Posterior cingulate gyrus (tissue), 11 donors: ENCODE results near the gene TMEM245.
A peak's percentile ranks its signal among the peaks of the same experiment; 100 is the strongest.

ENCODE experiments used
- DNase-seq, 10 donors: peaks; one replicate each; pipeline versions ENCODE4 v3.0.0 to v3.0.0-alpha.2; 2020 to 2021; ENCODE audit warnings: mixed read lengths in 3 of 10
- intact Hi-C: fragments of 100-400 bp; cut with DNase I; formaldehyde crosslinking; loops from one replicate; pipeline ENCODE4 v1.15.1; 2023

Gene TMEM245

DNA sequence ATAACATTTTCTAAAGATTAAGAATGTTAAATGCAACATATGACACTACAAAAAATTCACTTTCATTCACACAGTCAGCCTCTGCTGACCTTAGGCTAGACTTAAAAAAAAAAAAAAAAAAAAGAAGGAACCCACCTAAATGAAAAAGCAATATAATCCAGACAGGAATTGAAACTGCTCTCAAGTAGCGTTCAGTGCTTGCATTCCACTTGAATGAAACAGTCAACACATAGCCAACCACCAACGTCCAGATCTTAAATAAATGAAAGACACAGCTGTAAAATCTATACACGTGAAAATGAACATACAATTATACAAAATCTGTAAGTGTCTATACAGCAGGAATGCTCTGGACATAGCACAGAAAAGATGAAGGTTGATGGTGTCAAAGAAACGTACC is 11.4 kb downstream of the TMEM245 start:
- intact Hi-C loops = no loop called here
- DNase-seq = no peak

DNA sequence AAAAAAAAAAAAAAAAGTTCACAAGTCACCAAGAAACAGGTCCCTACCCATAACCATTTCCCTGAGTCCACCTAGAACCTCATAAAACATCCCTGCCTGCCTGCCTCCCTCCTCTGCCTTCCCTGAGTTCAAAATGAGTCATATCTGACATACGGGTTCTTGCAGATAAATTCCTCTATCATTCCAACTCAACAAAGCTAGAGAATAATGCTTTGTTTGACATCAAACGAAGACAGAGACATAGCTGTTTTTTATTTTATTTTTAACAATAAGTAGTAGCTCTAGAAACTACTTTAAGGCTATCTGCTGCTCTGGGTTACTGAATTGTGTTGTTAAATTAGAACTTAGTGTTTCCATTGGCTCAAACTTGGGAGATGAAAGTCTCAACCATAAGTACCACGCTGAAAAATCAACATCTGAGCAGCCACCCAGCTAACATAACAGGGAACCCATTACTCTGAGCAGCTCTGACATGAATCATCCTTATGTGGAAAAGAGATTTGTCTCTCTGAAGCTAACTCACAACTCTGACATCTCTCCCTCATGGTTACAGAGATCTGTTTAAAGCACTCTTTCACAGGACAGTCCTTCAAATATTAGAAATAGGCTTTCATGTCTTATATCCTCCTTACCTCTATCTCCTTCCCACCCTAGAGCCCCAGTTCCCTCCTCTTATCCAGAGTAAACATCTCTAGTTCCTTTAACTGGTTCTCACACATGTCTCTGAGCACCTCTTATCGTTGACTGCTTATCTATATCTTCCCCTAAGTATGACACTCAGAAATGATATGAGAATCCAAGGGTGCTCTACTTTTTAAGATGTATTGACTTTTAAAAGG is 12.1 kb downstream of the TMEM245 start:
- DNase-seq = no peak

DNA sequence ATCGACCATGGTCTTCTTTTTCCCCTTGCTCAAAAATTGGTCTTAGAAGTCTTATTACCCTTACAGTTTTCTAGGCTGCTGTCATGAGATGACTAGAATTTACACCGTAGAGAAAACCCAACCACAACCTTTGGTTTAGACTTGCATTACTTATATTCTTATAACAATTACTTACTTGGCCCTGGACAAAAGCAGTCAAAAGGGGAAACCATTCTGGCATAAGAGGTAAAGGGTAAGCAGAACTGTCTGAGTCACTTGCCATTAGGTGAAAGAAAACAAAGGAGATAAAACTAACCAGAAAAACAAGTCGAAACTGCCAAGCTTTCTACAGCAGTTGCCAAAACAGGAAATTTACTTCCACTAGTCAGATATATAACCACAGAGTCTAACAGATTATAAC is 17.9 kb downstream of the TMEM245 start:
- DNase-seq = no peak
- intact Hi-C loops = no loop called here

More for the DNA sequence above, 12.1 kb downstream of the TMEM245 start:
- intact Hi-C loops = no loop called here

DNA sequence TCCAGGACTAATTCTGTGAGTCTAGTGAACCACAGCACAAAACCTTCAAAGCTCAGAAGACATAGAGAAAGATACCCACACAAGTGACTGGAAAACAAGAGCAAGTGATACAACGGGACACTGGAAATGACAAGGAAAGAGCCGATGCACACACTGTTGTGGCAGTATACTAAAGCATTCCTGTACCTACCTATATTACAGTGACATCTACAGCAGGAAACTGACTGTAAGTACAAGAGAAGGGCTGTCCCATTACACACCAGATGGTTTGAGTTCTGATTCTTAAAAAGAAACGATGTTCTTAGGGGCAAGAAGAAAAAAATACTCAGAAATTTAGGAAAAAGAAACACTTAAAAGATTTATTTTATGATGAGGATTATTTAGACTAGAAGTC is 18.5 kb downstream of the TMEM245 start:
- intact Hi-C loops = no loop called here

DNA sequence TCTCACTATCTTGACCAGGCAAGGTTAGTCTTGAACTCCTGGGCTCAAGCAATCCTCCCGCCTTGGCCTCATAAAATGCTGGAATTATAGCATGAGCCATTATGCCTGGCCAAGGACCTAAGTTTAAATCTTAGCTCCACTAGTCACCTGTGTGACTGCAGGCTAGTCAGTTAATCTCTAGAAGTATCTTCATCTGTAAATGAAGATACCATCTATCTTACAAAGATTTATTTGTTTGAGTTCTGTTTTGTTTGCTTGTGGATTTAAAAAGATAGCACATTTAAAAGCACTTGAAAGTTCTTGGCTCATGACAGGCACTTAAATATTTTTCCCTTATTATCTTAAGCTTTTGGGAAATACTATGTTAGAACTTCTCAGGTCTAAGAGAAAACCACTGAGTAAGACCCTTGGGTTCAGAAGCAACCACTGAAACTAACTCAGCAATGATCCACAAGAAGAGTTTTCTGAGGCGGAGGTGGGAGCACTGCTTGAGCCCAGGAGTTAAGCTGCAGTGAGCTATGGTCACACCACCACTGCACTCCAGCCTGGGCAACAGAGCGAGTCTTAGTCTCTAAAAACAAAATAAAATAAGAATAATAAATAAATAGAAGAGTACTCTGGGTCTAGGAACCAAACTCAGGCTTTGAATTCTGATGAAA is 19.1 kb downstream of the TMEM245 start:
- intact Hi-C loops = no loop called here
- DNase-seq = no peak

More for the DNA sequence above, 18.5 kb downstream of the TMEM245 start:
- no peak for DNase-seq

DNA sequence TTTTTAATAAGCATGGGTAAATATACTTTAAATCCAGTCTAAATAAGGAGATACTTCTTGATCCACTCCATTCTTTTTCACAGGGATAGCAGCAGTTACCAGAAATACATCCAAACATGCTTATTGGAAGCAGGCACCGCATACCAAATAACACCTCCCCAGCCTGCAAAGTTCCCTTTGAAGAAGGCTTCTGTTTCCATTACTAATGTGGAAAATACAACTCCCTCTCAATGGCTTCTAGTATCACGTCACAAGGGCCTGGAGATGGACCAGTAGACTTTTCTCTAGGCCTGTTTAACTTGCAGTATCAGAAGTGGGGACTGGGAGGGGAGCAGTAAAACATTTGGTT is 20.8 kb downstream of the TMEM245 start:
- DNase-seq = no peak
- intact Hi-C loops = no loop called here

DNA sequence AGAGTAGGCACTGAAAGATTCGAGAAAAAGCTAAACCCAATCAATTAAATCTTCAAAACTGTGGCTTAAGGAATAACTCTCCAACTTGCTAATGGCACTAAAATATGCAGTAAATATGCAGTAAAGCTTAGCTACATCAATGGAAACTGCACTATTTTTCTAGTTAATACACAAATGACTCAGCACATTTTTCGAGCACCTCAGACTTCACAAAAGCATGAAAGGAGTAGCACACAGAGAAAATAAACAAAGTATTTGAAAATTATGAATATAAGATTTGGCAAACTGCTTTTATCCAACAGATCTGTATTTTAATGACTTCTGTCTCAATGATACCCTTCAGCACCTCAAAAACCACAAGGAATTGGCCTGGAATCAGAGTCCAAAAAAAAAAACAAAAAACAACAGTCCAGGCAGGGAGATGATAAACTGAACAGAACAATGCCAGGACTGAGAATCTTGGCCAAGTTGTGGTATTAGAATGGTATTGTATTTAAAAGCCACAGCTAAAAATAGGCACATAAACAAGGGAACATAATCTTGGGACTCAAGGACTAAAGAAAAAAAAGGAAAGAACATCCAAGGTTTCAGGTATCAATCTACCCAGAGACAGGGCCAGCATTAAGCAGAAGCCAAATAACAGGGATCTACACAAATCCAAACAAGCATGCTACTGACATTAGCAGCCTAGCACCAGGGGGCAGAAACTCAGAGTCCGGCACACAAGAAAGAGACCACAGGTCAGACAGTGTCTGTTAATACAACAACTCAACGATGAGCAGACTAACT is 21.4 kb downstream of the TMEM245 start:
- intact Hi-C loops = no loop called here
- DNase-seq = peak in 3 of 10 donors; percentile 12 to 29 (median 25)

DNA sequence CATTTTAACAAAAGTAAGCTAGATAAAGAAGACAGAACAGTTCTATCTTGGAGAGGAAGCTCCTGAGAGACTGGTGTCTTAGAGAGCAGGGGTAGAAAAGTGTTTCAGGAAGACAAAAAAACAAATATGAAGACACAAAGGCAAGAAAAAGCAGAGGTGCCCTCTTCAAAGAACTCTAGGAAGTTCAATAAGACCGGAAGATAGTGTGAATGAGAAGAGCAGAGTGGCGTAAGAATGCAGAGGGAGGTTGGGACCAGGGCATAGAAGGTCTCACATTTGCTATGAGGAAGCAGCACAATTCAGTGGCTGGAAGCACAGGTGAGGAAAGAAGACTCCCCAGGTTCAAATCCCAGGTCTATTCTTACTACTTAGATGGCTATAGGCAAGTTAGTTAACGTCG is 22.6 kb downstream of the TMEM245 start:
- DNase-seq = no peak
- intact Hi-C loops = no loop called here

DNA sequence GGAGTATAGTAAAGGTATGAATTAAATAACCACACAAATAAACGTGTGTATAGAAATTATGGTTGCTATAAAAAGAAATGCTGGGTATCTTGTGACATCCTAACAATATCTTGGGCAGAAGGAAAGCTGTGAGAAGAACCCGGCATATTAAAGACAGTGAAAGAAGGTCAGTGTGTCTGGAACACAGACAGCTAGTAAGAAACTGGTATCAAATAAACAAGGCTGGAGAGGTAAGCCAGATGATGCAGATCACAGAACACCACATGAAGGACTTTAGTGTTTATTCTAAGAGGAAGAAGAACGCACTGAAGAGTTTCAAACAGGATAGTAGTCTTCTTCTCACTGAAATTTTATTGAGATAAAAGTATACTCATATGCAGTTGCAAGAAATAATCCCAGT is 24.4 kb downstream of the TMEM245 start:
- DNase-seq = no peak
- intact Hi-C loops = no loop called here

DNA sequence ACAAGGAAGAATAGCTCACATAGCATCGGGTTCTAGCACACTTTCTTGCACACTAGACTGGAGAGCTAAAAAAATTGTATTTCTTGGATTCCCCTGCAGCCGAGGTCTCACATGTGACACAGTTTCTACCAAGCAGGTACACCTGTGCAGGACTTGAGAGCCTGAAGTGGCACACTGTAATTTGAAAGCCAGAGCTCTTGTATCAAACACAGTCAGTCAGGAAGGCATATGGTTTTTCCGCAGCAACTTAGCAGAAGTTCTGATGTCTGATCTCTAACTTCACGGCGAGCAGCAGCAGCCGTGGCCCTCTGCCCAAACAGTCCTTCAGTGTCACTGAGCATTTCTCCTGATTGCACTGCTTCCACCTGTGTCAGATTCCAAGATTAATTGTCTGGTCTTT is 25.5 kb downstream of the TMEM245 start:
- intact Hi-C loops = no loop called here

DNA sequence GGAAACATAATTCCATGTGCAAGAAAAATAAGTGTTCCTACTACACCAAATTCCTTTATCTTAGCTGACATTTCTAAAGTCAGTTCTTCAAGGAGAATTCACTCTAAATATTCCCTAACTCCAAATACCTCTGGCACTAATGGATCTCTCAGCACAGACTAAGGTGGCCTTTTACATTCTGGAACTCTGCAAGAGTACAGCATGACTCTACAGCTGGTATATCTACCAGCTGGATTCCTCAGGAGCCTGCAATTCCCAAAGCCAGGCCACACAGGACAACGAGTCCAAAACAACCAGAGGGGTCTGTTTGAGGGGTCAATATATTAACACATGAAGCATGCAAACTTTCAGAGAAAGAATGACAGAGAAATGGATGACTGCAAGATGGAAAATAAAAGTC is 27.2 kb downstream of the TMEM245 start:
- intact Hi-C loops = no loop called here

More for the DNA sequence above, 25.5 kb downstream of the TMEM245 start:
- DNase-seq = no peak

DNA sequence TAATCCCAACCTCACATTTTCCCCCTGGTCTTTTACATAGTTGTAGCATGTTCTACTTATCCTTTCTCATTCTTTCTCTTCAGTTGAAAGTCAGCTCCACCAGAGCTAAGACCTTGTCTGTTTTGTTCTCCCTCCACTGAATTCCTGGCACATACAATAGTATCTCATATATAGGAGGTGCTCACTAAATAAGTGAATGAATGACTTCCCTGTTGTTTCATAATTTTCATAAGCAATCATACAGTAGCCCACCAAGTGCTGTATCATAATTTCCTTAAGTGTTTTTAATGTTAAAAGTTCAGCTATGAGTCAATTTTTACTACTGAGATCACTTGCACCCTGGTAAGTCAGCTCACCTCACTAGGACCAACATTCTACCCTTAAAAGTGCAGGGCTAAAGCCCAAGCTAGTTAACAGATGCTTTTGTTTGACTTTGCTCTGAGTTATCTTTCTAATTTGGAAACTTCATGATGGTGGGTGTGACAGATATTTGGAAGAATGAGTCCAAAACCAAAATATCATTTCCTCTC is 27.6 kb downstream of the TMEM245 start:
- DNase-seq = no peak
- intact Hi-C loops = no loop called here

More for the DNA sequence above, 27.2 kb downstream of the TMEM245 start:
- no peak for DNase-seq

DNA sequence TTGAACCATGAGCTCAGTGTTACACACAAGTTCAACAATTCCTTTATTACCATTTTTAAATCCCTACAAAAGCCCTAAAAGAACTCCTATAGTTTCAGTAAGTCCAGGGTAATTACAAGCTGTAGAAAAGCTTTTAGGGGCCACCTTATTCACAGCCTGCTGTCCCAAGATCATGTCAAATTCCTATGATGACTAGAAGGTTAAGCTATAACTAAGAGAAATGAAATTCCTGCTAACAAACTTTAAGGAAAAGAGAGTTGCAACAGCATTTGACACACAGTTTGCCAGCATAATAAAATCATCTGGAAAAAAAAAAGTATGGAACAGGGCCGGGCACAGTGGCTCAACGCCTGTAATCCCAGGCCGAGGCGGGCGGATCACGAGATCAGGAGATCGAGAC is 31.5 kb downstream of the TMEM245 start:
- no peak for DNase-seq
- intact Hi-C loops = no loop called here

DNA sequence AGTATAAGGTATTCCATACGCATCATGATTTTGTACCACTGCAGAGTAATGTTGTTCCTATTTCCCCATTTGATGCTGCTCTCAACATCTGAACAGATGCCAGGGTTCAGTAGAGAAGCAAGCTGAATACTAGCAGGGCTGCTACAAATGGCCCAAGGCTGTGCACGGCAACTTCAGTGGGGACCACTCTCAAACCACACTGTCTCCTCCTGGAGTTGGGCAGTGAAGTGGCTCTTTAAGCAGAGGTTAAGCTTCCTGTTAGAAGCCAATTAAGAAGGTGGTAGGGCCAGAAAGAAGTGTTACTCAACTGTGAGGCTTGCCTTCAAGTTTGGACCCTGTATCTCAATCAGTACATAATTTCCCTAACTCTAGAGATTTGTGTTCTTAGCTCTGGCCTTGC is 32.0 kb downstream of the TMEM245 start:
- DNase-seq = no peak
- intact Hi-C loops = no loop called here

DNA sequence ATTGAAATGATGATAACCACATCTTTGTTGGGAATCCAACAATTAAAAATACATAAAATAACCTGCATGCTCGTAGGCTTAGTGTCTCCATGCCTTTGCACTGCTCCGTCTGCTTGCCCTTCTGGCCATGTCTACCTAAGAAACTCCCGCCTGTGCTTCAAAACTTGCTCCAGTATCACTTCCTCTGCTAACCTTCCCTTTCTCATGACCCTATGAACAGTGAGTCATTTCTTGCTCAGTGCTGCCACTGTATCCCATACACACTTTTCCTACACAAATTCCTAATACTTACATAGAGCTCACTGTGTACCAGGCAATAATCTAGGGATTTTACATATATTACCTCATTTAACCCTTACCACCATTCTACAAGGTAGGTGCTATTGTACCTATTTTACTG is 33.5 kb downstream of the TMEM245 start:
- intact Hi-C loops = no loop called here
- DNase-seq = no peak

DNA sequence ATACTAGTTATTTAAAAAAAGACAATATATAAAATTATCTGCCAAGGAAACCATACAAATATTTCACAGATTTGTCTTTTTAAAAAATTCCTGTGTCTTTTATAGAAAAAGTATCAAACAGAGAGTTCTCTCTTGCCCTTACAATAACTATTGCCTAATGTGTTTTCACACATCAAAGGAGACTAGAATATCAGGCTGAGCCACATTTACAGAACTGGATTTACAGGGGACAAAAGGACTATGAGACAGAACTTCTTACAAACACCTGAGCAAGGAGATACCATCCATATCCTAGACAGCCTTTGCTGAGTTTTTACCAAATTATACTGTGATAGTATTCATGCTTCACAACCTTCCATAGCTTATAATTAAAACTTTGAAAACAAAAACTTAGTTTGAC is 34.2 kb downstream of the TMEM245 start:
- intact Hi-C loops = no loop called here
- no peak for DNase-seq

DNA sequence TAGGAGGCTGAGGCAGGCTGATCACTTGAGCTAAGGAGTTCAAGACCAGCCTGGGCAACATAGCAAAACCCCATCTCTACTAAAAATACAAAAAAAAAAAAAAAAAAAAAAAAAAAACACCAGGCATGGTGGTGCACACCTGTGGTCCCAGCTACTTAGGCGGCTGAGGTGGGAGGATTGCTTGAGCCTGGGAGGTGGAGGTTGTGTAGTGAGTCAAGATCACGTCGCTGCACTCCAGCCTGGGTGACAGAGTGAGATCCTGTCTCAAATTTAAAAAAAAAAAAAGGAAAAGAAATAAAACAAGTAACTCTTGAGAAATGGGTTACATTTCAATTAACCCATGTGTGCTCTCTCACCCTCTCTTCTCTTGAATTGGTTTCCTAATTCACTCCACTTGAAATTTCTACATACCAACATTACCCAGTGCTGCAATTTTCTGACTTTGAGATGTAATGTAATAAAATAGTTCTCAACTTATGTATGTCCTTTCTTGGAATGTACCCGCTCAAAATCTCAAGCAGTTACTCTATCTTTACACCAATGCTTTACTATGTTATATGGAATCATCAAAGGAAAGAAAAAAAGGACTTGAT is 35.8 kb downstream of the TMEM245 start:
- DNase-seq = no peak

DNA sequence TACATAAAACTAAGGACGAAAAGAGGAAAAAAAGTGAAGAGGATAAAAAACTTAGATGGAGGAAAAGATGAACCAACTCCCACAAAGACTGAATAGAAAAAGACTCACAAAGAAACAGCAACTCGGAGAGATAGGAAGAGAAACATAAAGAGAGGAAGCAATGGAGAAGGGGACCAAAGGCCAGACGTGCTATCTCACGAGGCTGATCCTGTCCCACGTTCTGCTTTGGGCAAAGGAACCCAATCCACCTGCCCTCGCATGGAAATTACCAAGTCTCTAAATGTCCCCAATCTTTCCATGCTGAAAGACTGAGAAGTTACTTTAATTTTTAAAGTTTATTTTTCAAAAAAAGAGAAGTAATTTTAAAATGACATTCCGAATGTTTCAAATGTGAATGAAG is 36.6 kb downstream of the TMEM245 start:
- intact Hi-C loops = no loop called here
- DNase-seq = no peak

More for the DNA sequence above, 35.8 kb downstream of the TMEM245 start:
- intact Hi-C loops = no loop called here

DNA sequence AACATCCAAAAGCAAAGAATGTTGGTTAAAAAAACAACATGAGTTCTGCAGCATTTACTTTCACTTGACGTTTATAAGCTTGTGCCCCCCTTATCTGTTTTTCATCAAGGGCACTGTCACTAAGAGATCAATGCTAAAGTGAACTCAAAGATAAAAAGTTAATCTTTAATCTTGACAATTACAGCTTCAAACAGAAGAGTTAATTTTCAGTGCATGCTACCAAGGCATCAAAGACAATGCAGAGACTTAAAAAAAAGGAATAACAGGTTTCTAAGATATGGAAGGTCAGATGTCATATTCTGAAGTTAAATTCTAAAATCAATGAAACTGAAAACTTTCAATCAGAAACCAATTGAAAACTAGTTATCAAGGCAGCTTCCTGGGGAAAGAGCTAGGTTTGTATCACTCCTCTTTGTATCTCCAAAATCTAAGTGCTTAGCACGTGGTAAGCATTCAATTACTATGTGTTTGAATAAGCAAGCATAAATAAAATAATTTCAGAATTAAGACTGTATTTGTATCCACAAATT is 37.6 kb downstream of the TMEM245 start:
- intact Hi-C loops = no loop called here
- no peak for DNase-seq

DNA sequence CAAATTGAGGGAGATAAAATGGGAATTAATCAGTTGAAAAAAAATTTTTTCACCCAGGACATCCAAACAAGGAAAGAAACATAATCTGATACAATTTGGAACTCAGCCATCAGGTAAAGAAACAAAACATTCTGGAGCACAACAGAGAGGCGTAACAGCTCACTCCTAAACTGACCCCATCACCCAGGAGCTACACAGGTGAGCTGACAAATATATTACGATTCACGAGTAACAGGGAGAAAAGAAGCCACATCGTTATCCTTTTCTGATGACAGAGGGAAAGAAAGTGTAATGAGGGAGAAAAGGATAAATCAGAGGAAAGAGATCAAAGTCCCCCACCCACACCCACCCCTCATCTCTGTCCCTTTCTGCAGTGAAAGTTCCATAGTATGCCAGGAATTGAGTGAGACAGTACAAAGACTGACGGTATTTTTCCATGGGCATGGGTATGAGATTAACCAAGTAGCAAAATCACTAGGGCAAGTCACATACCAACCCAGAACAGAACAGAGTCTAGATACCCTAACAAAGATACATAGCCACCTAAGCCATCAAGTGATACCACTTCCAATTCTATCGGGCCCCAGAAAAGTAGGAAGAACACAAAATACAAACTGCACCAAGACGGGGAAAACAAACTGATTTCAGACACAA is 45.4 kb downstream of the TMEM245 start:
- no peak for DNase-seq
- intact Hi-C loops = no loop called here
